Fibroblast of upper back skin (primary cell): ENCODE measurements around the gene HOPX.
"Not testable (repeated sequence)": the region's sequence is repeated elsewhere in the genome, so short reads cannot be mapped to it uniquely, and the experiment has no call there.

Experiments
- DNase-seq: peaks from one replicate; pipeline ENCODE4 v3.0.0-alpha.2; 2013

Gene HOPX

DNA sequence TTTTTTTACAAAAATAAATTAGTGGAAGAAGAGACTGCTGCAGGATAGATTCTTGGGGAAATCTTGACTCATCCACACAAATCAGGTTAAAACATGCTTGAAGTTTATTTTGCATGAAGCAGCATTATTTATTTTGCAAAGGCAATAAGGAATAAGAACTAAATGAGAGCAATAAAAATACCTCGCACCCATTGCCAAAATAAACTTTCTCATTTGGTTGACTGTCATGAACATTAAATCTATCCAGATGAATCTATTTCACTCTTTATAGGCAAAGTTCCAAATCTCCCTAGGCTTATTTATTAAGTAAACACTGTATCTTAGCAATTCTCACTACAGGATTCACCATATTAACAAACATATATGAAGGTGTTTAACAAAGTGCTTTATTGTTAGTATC is 58.9 kb downstream of the HOPX start:
- DNase-seq = no peak

DNA sequence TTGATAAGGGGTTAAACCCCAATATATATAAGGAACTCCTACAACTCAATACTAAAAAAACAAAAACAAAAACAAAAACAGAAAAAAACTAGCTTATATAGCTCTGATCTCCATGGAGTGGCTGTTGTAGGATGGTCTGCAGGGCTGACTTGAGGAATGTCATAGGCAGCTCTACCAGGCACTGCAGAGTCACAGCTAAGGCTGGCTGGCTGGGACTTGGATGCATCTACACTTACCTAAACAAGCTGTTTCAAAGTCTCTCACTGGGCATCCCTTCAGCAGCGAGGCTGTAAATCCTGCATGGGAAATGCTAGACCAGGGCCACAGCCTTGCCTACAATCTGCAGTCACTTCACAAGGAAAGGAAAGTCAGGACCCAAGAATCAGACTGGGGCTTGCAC is 61.3 kb downstream of the HOPX start:
- DNase-seq = no peak

DNA sequence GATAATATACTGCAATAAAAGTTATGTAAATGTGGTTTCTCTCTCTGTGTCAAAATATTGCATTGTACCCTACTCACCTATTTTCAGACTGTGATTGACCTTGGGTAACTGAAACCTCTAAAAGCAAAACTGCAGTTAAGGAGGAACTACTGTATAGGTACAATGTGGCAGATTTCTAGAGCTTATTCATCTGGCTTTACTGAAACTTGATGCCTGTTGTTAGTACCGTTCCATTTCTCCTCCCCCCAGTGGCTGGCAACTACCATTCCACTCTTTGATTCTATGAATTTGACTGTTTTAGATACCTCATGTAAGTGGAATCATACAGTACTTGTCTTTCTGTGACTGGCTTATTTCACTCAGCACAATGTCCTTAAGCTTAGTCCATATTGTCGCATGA is 61.9 kb downstream of the HOPX start:
- DNase-seq = peak; percentile 25

DNA sequence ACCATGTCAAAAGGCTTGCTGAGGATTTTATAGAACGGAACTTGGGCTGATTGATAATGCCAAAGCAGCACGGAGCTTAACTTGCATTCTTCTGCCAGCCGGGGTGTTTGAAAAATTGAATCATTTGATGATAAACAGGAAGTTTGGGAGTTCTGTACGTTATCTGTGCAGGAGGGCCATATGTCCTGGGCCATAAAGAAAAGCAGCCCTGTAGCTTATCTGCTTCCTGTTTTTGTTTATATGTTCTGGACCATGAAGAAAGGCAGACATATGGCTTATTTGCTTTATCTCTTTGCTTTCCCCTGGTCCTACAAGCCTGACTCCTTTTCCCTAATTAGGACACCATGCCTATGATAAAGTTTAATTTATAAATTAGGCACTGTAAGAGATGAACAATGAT is 62.4 kb downstream of the HOPX start:
- DNase-seq = no peak

DNA sequence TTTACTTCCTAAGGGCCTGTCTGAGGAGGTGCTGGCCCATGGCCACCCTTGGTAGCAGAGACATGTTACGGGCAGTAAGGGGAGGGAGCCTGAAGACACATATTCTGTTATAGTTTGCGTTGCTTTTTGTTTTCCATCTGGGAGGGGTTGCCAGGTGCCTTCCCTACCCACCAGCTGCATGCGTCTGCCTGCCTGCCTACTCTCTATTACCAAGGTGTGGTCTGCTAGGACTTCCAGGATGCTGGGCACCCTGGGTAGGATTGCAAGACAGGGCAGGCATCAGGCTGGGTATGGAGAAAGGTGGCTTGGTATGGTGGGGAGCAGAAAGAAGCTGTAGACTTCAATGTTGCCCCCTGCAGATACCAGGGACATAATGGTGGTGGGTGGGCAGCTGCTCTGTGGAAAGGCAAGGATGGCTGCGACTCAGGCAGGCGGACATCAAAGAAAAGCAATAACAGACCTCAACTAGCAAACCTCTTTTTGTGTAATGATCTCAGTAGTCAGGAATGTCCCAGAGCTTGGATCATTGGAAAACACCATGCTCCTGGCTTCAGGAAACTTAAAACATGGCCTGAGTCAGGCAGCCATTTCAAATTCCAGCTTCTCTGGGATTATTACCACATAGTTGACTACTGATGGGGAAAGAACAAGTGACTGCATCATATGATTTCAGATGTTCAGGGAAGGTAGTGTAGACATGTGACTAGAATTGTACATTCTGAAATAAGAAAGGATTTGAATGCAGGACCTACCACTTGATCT is 67.8 kb downstream of the HOPX start:
- peak; percentile 87 for DNase-seq

DNA sequence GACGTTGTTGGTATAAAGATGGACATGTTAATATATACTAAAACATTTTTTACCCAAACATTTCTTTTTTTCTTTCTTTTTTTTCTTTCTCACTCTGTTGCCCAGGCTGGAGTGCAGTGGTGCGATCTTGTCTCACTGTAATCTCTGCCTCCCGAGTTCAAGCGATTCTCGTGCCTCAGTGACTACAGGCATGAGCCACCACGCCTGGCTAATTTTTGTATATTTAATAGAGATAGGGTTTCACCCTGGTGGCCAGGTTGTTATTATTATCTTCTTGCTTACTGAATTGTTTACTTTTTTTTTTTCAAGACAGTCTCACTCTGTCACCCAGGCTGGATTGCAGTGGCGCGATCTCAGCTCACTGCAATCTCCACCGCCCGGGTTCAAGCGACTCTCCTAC is 68.8 kb downstream of the HOPX start:
- DNase-seq = no peak

DNA sequence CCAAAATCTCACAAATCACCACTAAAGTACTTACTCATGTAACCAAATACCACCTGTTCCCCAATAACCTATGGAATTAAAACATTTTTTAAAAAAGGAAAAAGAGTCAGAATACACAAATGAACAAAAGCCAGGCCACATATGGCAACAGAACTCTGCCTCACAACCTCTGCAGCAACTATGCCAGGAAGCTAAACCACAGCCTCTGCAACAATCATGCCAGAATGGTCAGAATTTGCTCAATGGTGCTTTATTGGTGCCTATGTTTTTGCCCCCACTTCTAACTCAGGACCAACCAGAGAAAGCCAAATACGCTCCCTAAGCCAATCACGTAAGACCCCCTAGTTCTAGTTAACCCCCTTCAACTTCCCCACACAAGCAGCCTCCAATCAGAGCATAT is 69.6 kb downstream of the HOPX start:
- DNase-seq = peak; percentile 43

DNA sequence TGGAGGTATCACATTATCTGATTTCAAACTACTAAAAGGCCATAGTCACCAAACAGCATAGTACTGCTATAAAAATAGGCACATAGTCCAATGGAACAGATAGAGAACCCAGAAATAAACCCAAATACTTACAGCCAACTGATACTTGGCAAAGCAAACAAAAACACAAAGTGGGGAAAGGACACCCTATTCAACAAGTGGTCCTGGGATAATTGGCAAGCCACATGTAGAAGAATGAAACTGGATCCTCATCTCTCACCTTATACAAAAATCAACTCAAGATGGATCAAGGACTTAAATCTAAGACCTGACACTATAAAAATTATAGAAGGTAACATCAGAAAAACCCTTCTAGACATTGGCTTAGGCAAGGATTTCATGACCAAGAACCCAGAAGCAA is 70.9 kb downstream of the HOPX start:
- DNase-seq = not testable (repeated sequence)

DNA sequence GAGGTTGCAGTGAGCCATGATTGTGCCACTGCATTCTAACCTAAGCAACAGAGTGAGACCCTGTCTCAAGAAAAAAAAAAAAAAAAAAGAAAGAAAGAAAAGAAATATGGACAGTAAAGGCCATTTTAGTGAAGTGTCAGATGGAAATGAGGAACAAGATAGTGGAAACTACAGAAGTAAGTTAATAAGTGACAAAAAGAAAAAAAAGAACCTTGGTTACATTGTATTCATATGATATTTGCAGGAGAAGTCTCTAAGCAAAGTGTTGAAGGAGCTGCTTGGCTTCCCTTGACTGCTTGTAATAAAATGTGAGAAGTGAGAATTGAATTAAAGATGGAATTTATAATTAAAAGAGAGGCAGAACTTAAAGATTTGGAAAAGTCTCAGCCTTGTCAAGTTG is 73.2 kb downstream of the HOPX start:
- no peak for DNase-seq

DNA sequence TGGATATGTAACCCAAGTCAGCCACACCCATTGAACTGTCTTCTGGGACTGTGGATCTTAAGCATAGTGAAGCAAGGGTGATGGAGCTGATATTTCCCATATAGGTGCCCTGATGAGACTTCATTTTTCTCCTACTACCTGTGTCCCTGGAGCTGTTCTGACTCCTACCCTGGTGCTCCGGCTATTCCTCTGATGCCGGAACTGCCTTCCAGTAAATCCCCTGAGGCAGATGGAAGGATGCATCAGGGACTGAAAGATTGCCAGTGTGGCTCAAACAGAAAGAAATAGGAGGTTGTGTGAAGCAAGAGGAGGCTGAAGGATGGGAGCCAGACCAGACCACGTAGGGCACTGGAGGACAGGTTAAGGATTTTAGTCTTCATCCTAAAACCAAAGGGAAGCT is 74.7 kb downstream of the HOPX start:
- DNase-seq = no peak

DNA sequence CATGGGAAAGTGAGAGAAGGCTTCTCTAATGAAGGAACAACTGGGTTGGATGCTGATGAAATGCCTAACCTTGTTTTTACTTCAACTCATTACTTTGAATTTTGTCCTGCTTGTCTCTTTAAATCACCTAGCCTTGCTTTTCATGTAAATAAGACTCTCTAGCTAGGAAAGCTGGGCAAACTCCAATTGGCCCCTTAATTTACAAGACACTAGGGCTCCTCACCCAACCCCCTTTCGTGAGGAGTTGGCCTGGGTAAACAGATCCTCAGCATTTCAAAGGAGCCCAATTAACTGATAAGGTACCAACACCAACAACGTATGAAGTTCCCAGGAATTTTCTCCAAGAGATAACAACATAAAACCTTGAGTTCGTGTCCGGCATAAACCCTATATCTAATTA is 75.6 kb downstream of the HOPX start:
- not testable (repeated sequence) for DNase-seq

DNA sequence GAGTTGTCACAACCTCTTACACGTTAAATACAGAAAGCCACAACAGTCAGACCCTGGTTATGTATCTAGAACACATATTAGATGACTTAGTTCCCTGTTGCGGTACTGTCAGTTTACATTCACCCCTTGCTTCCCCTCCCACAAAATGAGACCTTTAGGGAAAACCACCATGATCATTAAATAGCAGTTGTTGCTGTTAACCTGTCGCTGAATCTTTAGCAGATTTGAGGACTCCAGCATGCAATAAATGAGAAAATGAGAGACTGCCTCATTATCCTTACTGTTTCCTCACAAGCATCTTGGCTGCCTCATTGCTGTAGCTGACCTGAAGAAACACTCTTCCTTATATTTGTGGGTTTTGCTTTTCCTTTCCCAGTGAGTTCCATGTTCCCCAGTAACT is 77.8 kb downstream of the HOPX start:
- no peak for DNase-seq
